Activated T-cell treated with anti-CD3 and anti-CD28 coated beads for 4 hours (primary cell): ENCODE measurements around the gene HSPA4.

Source experiments
- DNase-seq: peaks from one replicate; pipeline ENCODE4 v3.0.0-alpha.2; 2020

The HSPA4 gene

DNA sequence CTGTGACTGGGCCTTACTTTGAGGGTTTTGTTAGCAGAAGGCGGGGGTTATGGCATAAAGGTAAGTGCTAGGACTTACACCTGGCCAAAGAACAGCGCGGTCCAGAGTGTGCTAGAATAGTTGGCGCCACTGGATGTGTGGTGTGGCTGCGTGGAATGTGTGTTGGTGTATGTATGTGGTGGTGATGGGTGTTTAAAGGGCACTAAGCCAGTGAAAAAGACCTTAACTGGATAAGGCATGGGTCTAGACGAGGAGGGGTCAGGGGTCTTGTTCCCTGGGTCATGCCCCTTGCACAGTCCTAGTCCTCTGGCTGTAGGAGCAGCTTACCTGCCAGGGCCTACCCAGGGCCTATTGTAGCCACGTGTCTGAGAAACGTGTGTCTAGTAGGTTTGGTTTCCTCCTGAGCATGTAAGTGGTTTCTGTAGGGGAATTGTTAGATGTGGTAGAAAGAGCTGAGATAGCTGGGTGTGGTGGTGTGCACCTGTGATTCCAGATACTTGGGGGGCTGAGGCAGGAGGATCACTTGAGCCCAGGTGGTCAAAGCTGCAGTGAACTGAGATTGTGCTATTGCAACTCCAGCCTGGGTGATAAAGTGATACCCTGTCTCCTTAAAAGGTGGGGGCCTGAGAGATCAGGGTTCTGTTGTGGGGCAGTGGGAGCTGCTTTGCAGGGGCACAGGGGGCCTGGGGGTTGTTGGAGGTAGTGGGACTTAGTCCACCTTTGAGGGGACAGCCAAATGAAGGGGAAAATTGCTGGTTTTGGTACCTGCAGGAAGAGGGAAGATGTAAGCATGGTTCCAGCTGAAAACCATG lies 55.2 kb downstream of the HSPA4 start:
- DNase-seq: no peak

DNA sequence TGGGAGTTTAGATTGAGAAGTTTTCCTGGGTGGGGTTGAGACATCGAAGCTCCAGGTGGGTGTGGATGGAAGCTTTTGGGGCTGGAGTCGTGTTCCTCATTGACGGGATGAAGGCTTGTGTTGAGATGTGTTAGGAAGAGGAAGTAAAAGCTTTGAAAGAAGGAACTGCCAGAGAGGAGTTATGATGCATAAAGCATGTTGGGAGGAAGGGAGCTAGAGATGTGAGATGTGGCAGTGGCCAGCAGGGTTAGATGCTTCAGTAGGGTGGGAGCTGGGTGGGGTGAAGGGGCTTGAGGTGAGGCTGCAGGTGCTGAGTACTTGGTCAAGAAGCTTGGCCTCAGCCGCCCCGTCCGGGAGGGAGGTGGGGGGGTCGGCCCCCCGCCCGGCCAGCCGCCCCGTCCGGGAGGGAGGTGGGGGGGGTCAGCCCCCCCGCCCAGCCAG lies 56.7 kb downstream of the HSPA4 start:
- no peak for DNase-seq

DNA sequence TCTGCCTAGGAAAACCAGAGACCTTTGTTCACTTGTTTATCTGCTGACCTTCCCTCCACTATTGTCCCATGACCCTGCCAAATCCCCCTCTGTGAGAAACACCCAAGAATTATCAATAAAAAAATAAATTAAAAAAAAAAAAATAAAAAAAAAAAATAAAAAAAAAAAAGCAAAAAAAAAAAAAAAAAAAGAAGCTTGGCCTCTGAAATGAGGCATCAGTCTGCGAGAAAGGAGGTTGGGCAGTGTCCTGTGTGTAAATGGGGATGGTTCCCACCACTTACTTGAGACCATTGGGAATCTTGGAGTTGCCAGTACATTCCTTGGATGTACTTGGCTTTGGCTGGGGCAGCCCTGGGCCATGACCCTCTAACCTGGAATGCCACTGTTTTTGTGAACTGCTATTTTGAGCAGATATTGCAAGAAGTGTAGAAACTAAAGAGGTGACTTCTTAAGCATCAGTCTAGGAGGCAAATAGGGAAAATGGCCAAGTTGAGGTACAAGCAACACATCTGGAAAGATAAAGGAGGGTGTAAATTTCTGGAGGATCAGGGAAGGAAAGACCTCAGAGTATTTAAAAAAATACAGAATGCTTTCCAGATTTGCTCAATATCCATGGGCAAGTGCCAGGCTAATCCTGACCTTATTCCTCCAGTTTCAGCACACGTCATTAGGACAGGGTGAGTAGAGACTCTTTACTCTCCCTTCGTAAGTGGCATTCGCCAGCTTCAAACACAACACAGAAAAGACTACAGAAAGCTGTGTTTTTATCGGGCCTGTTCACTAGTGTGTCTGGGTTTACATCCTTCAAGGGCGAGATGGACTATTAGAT lies 58.1 kb downstream of the HSPA4 start:
- no peak for DNase-seq

- no peak for DNase-seq
Measured at GRCh38 chr5:133110709-133111108, 58.9 kb downstream of the HSPA4 start.

DNA sequence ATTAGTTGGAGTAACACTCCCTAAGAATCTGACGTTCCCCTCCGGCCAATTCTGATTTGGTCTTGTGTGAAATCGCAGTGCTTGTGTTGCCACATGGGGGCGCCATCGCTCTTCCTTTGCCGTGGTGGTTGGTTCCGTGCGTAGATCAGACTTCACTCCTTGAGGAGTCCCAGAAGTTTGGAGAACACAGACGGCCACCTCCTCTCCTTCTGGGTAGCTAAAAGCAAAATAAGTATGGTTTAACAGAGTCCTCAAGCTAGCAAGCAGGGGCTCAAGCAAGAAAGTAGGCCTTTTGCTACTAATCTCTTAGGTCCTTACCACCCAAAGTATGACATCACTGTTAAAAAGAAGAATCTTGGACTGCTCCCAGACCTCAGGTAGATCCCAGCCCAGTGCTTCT lies 59.5 kb downstream of the HSPA4 start:
- DNase-seq: peak; percentile 74

DNA sequence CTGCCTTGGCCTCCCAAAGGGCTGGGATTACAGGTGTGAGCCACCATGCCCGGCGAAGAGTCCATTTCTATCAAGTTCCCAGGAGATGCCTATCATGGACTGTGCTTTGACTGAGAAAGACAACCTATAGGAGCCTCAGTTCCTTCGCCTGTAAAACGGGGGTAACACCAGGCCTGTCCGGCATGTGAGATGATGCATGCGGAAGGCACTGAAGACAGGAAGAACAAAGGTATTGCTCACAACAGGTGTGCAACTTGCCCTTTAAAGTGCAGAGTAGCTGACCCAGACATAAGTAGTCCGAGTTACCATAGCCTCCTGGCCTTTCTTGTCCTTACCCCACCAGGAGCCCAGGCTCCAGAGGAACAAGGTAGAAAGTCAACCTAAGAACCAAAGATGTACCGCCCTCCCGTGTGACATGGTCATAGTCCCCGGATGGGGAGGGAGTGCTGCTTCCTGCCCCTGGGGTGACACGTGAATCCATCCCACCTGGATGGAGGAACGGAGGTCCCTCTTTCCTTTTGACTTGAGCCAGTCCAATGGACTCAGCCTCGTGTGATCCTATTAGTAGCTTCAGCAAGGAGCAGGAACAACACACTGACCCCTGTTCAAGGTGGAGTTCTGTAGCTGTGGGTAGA lies 60.3 kb downstream of the HSPA4 start:
- DNase-seq: no peak

GRCh38 chr5:133113331-133114061 lies 61.7 kb downstream of the HSPA4 start:
- no peak for DNase-seq

- no peak for DNase-seq
Measured at GRCh38 chr5:133114166-133114932, 62.5 kb downstream of the HSPA4 start.

DNA sequence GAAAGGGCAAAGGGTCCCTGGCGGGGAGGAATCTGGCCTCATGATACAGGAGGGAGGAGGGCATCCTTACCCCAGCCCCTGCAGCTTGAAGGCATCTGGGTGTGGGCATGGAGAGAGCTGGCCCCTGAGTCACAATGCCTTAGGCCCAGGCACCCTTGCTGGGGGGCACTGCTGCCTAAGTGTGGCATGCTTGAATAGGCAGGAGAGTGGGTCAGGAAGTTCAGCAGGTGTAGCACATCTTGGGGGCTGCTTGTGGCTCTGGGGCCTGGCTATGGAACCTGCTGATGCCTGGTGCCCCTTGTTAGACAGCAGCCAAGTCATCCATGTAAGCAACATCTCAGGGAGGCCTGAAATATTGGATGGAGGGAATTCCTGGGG lies 63.1 kb downstream of the HSPA4 start:
- DNase-seq: no peak

GRCh38 chr5:133116601-133117000 lies 64.8 kb downstream of the HSPA4 start:
- DNase-seq: no peak

DNA sequence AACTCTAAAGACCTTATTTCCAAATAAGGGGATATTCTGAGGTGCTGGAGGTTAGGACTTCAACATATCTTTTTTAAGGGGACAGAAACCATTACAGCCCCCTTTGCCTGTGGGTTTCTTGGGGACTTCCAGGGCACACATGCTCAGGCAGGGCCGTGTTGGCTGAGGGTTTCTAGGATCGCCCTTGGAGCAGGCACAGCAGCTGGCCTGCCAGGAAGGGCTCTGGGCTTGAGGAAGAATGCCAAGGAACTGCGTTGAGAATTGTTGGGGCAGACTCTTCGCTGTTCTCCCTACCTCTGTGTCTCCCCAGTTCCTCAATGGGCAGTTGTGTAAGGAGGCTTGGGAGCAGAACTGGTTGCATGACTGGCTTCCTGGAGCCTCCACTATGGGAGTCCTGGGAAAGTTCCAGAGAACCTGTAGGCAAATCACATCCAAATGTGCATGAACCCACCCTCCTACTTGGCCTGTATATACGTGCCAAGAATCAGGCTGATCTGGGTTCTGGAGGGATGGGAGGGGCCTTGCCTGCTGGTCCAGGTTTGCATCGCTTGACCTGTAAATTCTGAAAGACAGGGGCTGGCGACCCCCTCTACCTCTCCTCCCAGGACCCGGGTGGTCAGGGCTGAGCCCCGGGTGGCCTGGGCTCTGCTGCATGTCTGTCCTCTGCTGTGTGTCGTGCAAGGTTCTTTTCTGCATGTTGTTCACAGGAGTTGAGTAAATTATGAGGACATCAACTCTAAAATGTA lies 65.5 kb downstream of the HSPA4 start:
- no peak for DNase-seq

DNA sequence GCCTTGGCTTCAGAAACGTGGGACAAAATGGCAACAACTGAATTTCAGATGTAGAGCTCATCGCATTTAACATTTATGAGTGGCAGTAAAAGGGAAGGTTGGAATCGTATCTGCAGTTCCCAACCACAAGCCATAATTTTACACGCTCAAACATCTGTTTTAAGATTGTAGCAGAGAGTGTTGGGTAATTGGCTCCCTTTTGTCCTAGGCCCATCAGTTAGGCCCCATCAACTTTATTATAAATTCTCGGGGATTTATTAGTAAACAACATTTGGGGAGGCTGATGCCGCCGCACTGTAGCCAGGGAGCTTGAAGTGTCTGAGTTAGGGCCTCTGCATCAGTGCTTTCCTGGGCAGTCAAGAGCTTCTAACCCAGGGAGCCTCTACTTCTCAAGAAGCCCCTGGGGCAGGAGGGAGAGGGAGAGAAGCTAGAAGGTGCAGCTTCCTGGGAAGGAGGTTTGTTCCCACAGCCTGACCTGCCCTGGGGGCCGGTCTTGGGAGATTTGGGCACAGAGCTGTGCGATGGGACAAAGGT lies 66.2 kb downstream of the HSPA4 start:
- DNase-seq: no peak

GRCh38 chr5:133118741-133119140 lies 66.9 kb downstream of the HSPA4 start:
- DNase-seq: no peak

DNA sequence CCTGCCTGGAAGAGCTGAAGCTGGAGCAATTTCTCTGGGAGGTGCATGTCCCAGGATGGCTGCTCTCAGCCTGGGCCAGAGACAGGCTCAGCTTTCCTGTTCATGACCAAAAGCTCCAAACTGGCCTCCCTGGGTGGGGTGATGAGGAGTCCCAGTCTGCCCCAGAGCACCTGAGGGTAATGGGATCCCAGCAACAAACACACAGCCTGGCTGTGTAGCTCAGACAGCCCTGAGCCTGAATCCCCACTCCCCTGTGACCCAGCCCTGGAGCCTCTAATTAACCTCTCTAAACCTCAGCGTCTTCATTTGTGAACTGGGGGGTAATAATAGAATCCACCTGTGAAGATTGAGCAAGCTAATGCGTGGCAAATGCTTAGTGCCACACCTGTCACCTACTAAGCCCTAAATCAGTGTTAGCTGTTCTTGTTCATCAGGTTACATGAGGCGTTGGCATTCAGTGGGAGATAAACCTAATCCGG lies 67.5 kb downstream of the HSPA4 start:
- DNase-seq: no peak

DNA sequence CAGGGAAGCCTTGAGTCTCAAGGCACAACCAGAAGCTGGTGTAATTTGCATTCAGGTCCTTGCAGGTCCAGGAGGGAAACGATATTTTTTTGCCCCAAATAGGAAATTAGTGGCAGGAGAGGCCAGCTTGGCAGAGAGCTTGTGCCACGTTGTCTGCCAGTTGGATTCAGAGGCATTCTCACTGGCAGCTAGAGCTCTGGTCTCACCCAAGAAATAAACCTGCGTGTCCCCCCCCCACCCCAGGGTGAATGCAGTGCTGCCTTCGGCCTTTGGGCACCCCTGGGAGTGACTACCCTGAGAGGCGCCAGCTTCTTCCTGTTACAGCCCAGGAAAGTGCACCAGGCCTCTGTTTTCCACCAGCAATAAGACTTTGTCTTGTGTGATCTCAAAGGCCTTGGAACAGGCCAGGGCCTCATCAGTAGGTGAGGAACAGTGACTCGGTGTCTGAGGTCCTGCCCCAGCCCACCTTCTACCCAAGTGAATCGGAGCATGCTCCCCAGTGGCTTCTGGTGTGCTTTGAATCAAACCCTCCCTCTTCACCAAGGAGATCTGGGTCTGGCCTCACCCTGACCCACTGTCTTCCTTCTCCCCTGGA lies 68.4 kb downstream of the HSPA4 start:
- DNase-seq: no peak

DNA sequence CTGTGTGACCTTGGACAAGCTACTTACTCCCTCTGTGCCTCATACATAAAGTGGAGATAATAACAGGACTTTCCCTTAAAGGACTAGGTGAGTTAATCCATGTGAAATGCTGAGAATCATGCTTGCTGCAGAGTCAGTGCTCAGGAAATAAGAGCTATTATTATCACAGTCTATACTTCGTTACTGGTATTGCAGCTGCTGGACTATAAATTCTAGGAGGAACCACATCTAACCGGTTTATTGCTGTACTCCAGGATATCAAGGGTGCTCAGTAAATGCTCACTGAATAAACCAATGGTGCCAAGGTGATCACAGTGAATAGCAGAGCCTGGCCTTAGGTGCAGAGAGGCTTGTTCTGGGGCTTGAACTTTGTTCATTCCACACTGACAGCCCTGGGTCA lies 69.3 kb downstream of the HSPA4 start:
- DNase-seq: no peak

DNA sequence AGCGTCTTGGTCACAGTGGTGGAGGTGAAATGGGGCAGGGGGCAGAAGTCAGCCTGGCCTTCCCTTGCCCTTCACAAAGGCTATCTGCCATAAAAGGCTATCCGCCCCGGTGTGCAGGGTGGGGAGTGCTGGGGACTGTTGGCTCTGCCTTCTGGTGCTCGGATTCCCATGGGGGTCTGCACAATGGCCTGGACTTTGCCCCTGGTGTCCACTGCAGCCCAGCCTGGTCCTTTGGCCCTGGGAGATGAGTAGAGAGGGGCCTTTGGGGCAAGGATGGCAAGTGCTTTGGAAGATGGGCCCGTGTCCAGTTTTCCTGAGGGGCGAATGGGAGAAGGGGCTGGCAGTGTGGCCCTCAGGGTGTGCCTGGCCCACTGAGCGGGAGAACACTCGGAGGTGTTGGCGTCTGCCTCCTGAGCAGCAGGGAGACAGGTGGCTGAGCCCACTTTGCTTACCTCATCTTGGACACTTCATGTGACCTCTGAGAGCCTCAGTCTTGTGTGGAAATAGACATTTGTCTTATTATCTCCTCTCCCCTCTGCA lies 69.9 kb downstream of the HSPA4 start:
- DNase-seq: no peak

- DNase-seq: no peak
Measured at GRCh38 chr5:133122711-133123110, 70.9 kb downstream of the HSPA4 start.

DNA sequence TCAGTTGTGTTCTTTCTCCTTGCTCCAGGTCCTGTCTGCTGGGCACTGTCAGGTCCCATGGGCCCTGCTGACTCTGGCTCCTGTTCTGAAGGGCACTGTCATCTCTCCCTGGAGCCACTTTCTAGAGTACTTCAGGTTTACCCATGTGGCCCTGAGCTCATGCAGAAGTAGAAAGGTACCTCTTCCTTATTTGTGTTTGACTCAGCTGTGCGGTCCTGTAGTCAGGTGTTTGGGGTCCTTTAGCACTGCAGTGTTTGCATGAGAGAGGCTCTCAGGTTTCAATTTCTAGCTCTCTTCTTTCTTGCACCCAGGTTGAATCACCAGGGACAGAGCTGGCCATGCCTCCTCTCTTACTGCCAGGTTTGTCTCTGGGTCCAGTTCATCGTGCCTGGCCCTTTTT lies 71.5 kb downstream of the HSPA4 start:
- DNase-seq: no peak

GRCh38 chr5:133124891-133125290 lies 73.1 kb downstream of the HSPA4 start:
- no peak for DNase-seq
